SK-N-SH (cell line): ENCODE data around the gene PCSK5. TPM values are rescaled to one million over a fixed set of nuclear protein-coding genes. Genes with fewer than 3 reads are reported as not detected.

Experiments used
- CTCF ChIA-PET: fragments of 300-600, 350-600 bp; formaldehyde crosslinking; extraction: SDS; loops from one replicate; lab custom pipeline; 2021; lab: Yijun Ruan, JAX
- POLR2A ChIA-PET: fragments of 350-600 bp; sonication (Branson Sonifier 250); formaldehyde crosslinking; extraction: SDS; loops from one replicate; lab custom pipeline; 2020; ENCODE audit warnings: antibody characterized with exemption, inconsistent platforms; lab: Yijun Ruan, JAX
- DNase-seq: peaks from one replicate; pipeline ENCODE4 v3.0.0; 2012
- H2AFZ ChIP-seq: fragments of 200-600 bp; sonication (generic); 2 replicates; pipeline ENCODE4 v1.8.1; 2016; ENCODE audit warnings: antibody characterized with exemption, mild to moderate bottlenecking, low read depth
- H3F3A ChIP-seq: fragments of 200-600 bp; sonication (generic); replicated peaks from 2 replicates; pipeline ENCODE3; 2016; ENCODE audit warnings: antibody characterized with exemption, mild to moderate bottlenecking; ENCODE audit not compliant: insufficient read depth
- H3K27ac ChIP-seq, 2 experiments: fragments of 200-500 bp in 1 of 2; fragments of 200-600 bp in 1 of 2; sonication (Bioruptor generic) in 1 of 2; sonication (generic), shearing (Covaris generic) in 1 of 2; 2 replicates each; pipeline versions ENCODE4 v1.5.1 to v1.6.1; 2014 to 2016; ENCODE audit warnings: low read depth in 2 of 2, inconsistent platforms in 1 of 2, low read length in 1 of 2, mild to moderate bottlenecking in 1 of 2, mixed read lengths in 1 of 2
- H3K27me3 ChIP-seq: fragments of 200-600 bp; sonication (generic), shearing (Covaris generic); 2 replicates; pipeline ENCODE4 v1.6.1; 2016; ENCODE audit warnings: mixed run types; ENCODE audit not compliant: insufficient read depth
- H3K36me3 ChIP-seq, 2 experiments: fragments of 200-500 bp in 1 of 2; fragments of 200-600 bp in 1 of 2; sonication (Bioruptor generic) in 1 of 2; sonication (generic) in 1 of 2; replicated peaks in 1 of 2; 2 replicates each; pipeline versions ENCODE3 to v1.5.1; 2014 to 2016; ENCODE audit warnings: low read length in 1 of 2, mild to moderate bottlenecking in 1 of 2; ENCODE audit not compliant: insufficient read depth in 2 of 2, control insufficient read depth in 1 of 2
- H3K4me1 ChIP-seq, 2 experiments: fragments of 200-500 bp in 1 of 2; fragments of 200-600 bp in 1 of 2; sonication (Bioruptor generic) in 1 of 2; sonication (generic), shearing (Covaris generic) in 1 of 2; 2 replicates each; pipeline versions ENCODE4 v1.5.1 to v1.6.1; 2014 to 2016; ENCODE audit warnings: low read depth in 1 of 2, low read length in 1 of 2, mixed run types in 1 of 2; ENCODE audit not compliant: insufficient read depth in 2 of 2, control insufficient read depth in 1 of 2
- H3K4me2 ChIP-seq: fragments of 200-600 bp; sonication (generic), shearing (Covaris generic); 2 replicates; pipeline ENCODE4 v1.6.1; 2017; ENCODE audit warnings: mixed run types
- H3K4me3 ChIP-seq, 2 experiments: fragments of 200-500 bp in 1 of 2; fragments of 200-600 bp in 1 of 2; sonication (Bioruptor generic) in 1 of 2; sonication (generic), shearing (Covaris generic) in 1 of 2; 2 replicates each; pipeline versions ENCODE4 v1.5.1 to v1.8.1; 2014 to 2016; ENCODE audit warnings: low read depth in 2 of 2, inconsistent platforms in 1 of 2, low read length in 1 of 2, mild to moderate bottlenecking in 1 of 2, mixed read lengths in 1 of 2, moderate library complexity in 1 of 2
- H3K79me2 ChIP-seq: fragments of 200-600 bp; sonication (generic); 2 replicates; pipeline ENCODE4 v1.8.1; 2017; ENCODE audit warnings: mild to moderate bottlenecking; ENCODE audit not compliant: insufficient read depth
- H3K9ac ChIP-seq: fragments of 200-600 bp; sonication (generic); 2 replicates; pipeline ENCODE4 v1.6.1; 2017; ENCODE audit warnings: mixed run types
- H3K9me2 ChIP-seq: fragments of 200-600 bp; sonication (generic); 2 replicates; pipeline ENCODE4 v1.6.1; 2017; ENCODE audit warnings: mixed run types
- H3K9me3 ChIP-seq: fragments of 200-600 bp; sonication (generic); 2 replicates; pipeline ENCODE4 v1.6.1; 2017; ENCODE audit warnings: mixed run types, mild to moderate bottlenecking, moderate library complexity
- H4K20me1 ChIP-seq: fragments of 200-600 bp; sonication (generic); 2 replicates; pipeline ENCODE4 v1.6.1; 2017; ENCODE audit warnings: mild to moderate bottlenecking, mixed run types; ENCODE audit not compliant: insufficient read depth
- EP300 ChIP-seq, 2 experiments: IDR thresholded peaks; 2 replicates each; pipeline versions ENCODE4 v1.4.0 to v1.6.1; 2012; ENCODE audit warnings: borderline replicate concordance in 1 of 2, low read depth in 1 of 2, low read length in 1 of 2
- FOSL2 ChIP-seq: IDR thresholded peaks from 2 replicates; pipeline ENCODE4 v1.4.0; 2012; ENCODE audit warnings: low read depth, mild to moderate bottlenecking, moderate library complexity, borderline replicate concordance
- FOXJ3 ChIP-seq: sonication (generic); formaldehyde crosslinking; IDR thresholded peaks from 2 replicates; pipeline ENCODE4 v1.5.1; 2020; ENCODE audit warnings: mild to moderate bottlenecking, missing genetic modification reagents
- FOXM1 ChIP-seq: IDR thresholded peaks from 2 replicates; pipeline ENCODE4 v1.4.0; 2012; ENCODE audit warnings: low read depth, mild to moderate bottlenecking
- MXI1 ChIP-seq: IDR thresholded peaks from 2 replicates; pipeline ENCODE4 v1.6.1; 2012; ENCODE audit warnings: mild to moderate bottlenecking, low read depth, low read length, improper control_type of control experiment
- NFIC ChIP-seq: IDR thresholded peaks from 2 replicates; pipeline ENCODE4 v1.4.0; 2012; ENCODE audit warnings: borderline replicate concordance
- PBX3 ChIP-seq: IDR thresholded peaks from 2 replicates; pipeline ENCODE4; 2012
- RCOR1 ChIP-seq: fragments of 150-350 bp; IDR thresholded peaks from 2 replicates; pipeline ENCODE4 v1.6.1; 2017; ENCODE audit warnings: antibody characterized with exemption, low read length
- REST ChIP-seq: IDR thresholded peaks from 2 replicates; pipeline ENCODE4 v1.6.1; 2012; ENCODE audit warnings: mild to moderate bottlenecking, low read depth, low read length, moderate library complexity
- SIN3A ChIP-seq: IDR thresholded peaks from 2 replicates; pipeline ENCODE4 v1.6.1; 2012; ENCODE audit warnings: low read depth, mild to moderate bottlenecking, low read length, moderate library complexity, borderline replicate concordance
- USF1 ChIP-seq: IDR thresholded peaks from 2 replicates; pipeline ENCODE4 v1.4.0; 2012; ENCODE audit warnings: low read depth, borderline replicate concordance
- YY1 ChIP-seq: IDR thresholded peaks from 2 replicates; pipeline ENCODE4 v1.4.0; 2012; ENCODE audit warnings: low read depth, mild to moderate bottlenecking
- WGBS: methylation state at CpG from one replicate; pipeline ENCODE4 v1.1.6; 2017; ENCODE audit warnings: low lambda C conversion rate; 5-methylcytosine and 5-hydroxymethylcytosine counted together
- polyA plus RNA-seq, 3 experiments: library from polyadenylated mRNA; depleted of rRNA; stranded (reverse); fragments of >200 nt; gene quantifications; 2 replicates each; pipeline ENCODE4 v1.2.3, GENCODE V29; 2012

Gene PCSK5
- polyA plus RNA-seq, 1 of the 3 experiments (the other 2 are of a cell fraction), result 0.08 TPM

- CTCF ChIA-PET, result no interaction called here
These were observed 77.1 kb downstream of the PCSK5 start for GRCh38 chr9:75967556-75967955.

More at GRCh38 chr9:75967556-75967955, 77.1 kb downstream of the PCSK5 start:
- no peak for TF ChIP-seq USF1
- TF ChIP-seq YY1, result no peak
- TF ChIP-seq REST, result no peak
- TF ChIP-seq NFIC, result no peak
- no peak for TF ChIP-seq PBX3
- TF ChIP-seq MXI1, result no peak
- no peak for TF ChIP-seq FOXJ3 (CRISPR knock-in tag)
- TF ChIP-seq FOSL2, result no peak
- no peak for TF ChIP-seq FOXM1
- TF ChIP-seq EP300 (IDR thresholded peaks at IDR 0.05; ENCODE audit: borderline replicate concordance in 1 of 2, low read depth in 1 of 2, low read length in 1 of 2), result no peak
- TF ChIP-seq SIN3A, result no peak
- no peak for TF ChIP-seq RCOR1
- Histone ChIP-seq H3K9ac (no peak overlapping the region), H3F3A (no peaks in the 10 kb centered on the region), H3K4me3 (no peak overlapping the region), H3K79me2 (no peaks in the 10 kb centered on the region), H3K9me3 (no peaks in the 10 kb centered on the region), H2AFZ (no peak overlapping the region), H3K27me3 (no peaks in the 10 kb centered on the region), H3K9me2 (no peaks in the 10 kb centered on the region), H3K4me2 (no peak overlapping the region), H3K27ac (no peak overlapping the region), H3K4me1 (no peaks in the 10 kb centered on the region), H3K36me3 (no peaks in the 10 kb centered on the region), H4K20me1 (no peaks in the 10 kb centered on the region)
- POLR2A ChIA-PET, result no interaction called here
- no peak for DNase-seq
- 22% methylated on average over 7 of the region's 7 CpGs for WGBS
